GM12892 (cell line): ENCODE measurements around the gene SORCS3.

ENCODE experiments used
- POLR2A ChIP-seq: IDR thresholded peaks from 2 replicates; pipeline ENCODE4 v1.6.1; 2011; ENCODE audit warnings: low read depth, low read length, control low read depth
- POLR2AphosphoS5 ChIP-seq: IDR thresholded peaks from 2 replicates; pipeline ENCODE4 v1.6.1; 2011; ENCODE audit warnings: low read depth, low read length, control low read depth

GRCh38 chr10:104711302-104711721 is 70.2 kb downstream of the SORCS3 start:
- TF ChIP-seq POLR2AphosphoS5 (no peak), POLR2A (no peak)
